HL-60/S4 (cell line): ENCODE data around the gene BCAS3.
"Not testable (repeated sequence)": the region's sequence is repeated elsewhere in the genome, so short reads cannot be mapped to it uniquely, and the experiment has no call there.

Experiments
- in situ Hi-C: fragments of 300-500 bp; cut with MboI; formaldehyde crosslinking; loops from 2 replicates; pipeline ENCODE4 v1.14.3; 2022; ENCODE audit warnings: low sequenced_read_pairs

The BCAS3 gene

GRCh38 chr17:60771621-60772020 is 94.0 kb downstream of the BCAS3 start:
- in situ Hi-C loops = not testable (repeated sequence)

- in situ Hi-C loops = no loop called here
Observed at GRCh38 chr17:60773552-60773951, 95.9 kb downstream of the BCAS3 start.

- in situ Hi-C loops = no loop called here
Observed at GRCh38 chr17:60781880-60782412, 104.3 kb downstream of the BCAS3 start.

GRCh38 chr17:60782742-60783141 is 105.1 kb downstream of the BCAS3 start:
- in situ Hi-C loops = no loop called here

GRCh38 chr17:60790205-60790604 is 112.6 kb downstream of the BCAS3 start:
- in situ Hi-C loops = no loop called here

- in situ Hi-C loops = no loop called here
Observed at GRCh38 chr17:60792250-60792898, 114.7 kb downstream of the BCAS3 start.

- in situ Hi-C loops = no loop called here
Observed at GRCh38 chr17:60798576-60798975, 120.9 kb downstream of the BCAS3 start.

GRCh38 chr17:60802377-60802776 is 124.7 kb downstream of the BCAS3 start:
- in situ Hi-C loops = no loop called here

- in situ Hi-C loops = no loop called here
Observed at GRCh38 chr17:60803059-60803458, 125.4 kb downstream of the BCAS3 start.

- in situ Hi-C loops = no loop called here
Observed at GRCh38 chr17:60804831-60805230, 127.2 kb downstream of the BCAS3 start.

- in situ Hi-C loops = no loop called here
Observed at GRCh38 chr17:60809421-60809820, 131.8 kb downstream of the BCAS3 start.

- in situ Hi-C loops = not testable (repeated sequence)
Observed at GRCh38 chr17:60814941-60815340, 137.3 kb downstream of the BCAS3 start.

GRCh38 chr17:60817192-60817591 is 139.5 kb downstream of the BCAS3 start:
- in situ Hi-C loops = no loop called here

GRCh38 chr17:60819447-60820130 is 141.9 kb downstream of the BCAS3 start:
- in situ Hi-C loops = no loop called here

GRCh38 chr17:60823515-60823914 is 145.9 kb downstream of the BCAS3 start:
- in situ Hi-C loops = no loop called here

GRCh38 chr17:60825351-60825750 is 147.7 kb downstream of the BCAS3 start:
- in situ Hi-C loops = no loop called here

- in situ Hi-C loops = no loop called here
Observed at GRCh38 chr17:60827943-60828342, 150.3 kb downstream of the BCAS3 start.

- in situ Hi-C loops = no loop called here
Observed at GRCh38 chr17:60832151-60832585, 154.5 kb downstream of the BCAS3 start.

- in situ Hi-C loops = no loop called here
Observed at GRCh38 chr17:60832631-60833030, 155.0 kb downstream of the BCAS3 start.

- in situ Hi-C loops = no loop called here
Observed at GRCh38 chr17:60840456-60840855, 162.8 kb downstream of the BCAS3 start.

GRCh38 chr17:60845012-60845411 is 167.4 kb downstream of the BCAS3 start:
- in situ Hi-C loops = no loop called here

- in situ Hi-C loops = no loop called here
Observed at GRCh38 chr17:60846175-60846574, 168.5 kb downstream of the BCAS3 start.
